ENCODE data around the gene GNAI1. TPM values are rescaled to one million over a fixed set of nuclear protein-coding genes. Genes with fewer than 3 reads are reported as not detected.
"Not testable (repeated sequence)": the region's sequence is repeated elsewhere in the genome, so short reads cannot be mapped to it uniquely, and the experiment has no call there.

The GNAI1 gene
- total RNA-seq, 1 experiment from 2014 or later = 26.4 TPM

DNA sequence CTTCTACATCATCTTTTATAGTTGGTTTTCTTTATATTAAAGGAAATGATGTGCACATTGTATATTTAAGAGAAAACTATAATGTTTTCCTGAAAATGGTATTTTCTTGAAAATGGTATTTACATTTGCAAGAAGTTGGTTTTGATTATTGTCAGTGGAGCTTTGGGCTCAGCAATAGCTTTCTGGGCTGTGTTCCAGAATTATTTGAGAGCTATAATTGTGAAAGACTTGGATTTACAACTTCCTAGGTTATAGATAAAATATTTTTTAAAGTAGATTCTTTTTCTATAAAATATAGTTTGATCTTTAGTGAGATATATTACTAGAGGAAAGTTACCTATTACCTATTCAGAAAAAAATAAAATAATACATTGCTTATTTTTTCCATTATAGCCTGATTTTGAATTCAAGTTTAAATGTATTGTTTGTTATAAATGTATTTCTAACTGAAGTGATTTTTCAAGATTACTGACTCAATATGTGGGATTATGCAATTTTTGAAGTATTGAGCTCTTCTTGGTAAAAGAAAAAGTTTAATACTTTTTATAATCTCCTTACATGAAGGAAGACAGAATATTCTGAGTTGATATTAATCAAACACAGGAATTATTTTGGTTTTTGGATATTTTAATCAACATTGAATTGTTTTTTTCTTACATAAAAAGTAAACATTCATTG, 20.2 kb downstream of the GNAI1 start:
- no peak for DNase-seq (ENCODE audit: extremely low read depth, low read depth)

GRCh38 chr7:80155374-80155773, 20.7 kb downstream of the GNAI1 start:
- DNase-seq (ENCODE audit: extremely low read depth, low read depth) = no peak

- not testable (repeated sequence) for DNase-seq (ENCODE audit: extremely low read depth, low read depth)
These were observed 23.1 kb downstream of the GNAI1 start for GRCh38 chr7:80157770-80158169.

- no peak for DNase-seq (ENCODE audit: extremely low read depth, low read depth)
These were observed 25.2 kb downstream of the GNAI1 start for GRCh38 chr7:80159802-80160201.

GRCh38 chr7:80161466-80161865, 26.8 kb downstream of the GNAI1 start:
- DNase-seq (ENCODE audit: extremely low read depth, low read depth) = no peak

GRCh38 chr7:80165177-80165576, 30.5 kb downstream of the GNAI1 start:
- DNase-seq (ENCODE audit: extremely low read depth, low read depth) = no peak

DNA sequence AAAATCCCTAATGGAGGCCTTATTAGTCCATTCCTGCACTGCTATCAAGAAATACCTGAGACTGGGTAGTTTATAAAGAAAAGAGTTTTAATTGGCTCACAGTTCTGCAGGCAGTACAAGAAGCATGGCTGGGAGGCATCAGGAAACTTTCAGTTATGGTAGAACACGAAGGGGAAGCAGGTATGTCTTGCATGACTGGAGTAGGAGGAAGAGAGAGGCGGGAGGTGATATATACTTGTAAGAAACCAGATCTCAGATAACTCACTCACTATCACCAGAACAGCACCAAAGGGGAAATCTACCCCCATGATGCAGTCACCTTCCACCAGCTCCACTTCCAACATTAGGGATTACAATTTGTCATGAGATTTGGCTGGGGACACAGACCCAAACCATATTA, 35.8 kb downstream of the GNAI1 start:
- no peak for DNase-seq (ENCODE audit: extremely low read depth, low read depth)

- no peak for DNase-seq (ENCODE audit: extremely low read depth, low read depth)
These were observed 37.8 kb downstream of the GNAI1 start for GRCh38 chr7:80172387-80172786.

DNA sequence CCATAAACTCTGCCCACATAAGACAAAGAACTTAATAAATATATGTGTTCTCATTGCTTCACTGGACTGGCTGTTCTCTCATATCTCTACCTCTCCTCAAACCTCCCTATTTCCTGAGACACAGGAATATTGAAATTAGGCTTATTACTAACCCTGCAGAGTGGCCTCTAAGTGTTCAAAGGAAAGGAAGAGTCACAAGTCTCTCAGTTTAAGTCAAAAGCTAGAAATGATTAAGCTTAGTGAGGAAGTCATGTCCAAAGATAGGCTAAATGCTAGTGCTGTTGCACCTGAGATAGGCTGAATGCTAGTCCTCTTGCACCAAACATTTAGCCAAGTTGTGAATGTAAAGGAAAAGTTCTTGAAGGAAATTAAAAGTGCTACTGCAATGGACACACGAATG, 41.1 kb downstream of the GNAI1 start:
- no peak for DNase-seq (ENCODE audit: extremely low read depth, low read depth)

GRCh38 chr7:80181411-80181810, 46.8 kb downstream of the GNAI1 start:
- DNase-seq (ENCODE audit: extremely low read depth, low read depth) = no peak

DNA sequence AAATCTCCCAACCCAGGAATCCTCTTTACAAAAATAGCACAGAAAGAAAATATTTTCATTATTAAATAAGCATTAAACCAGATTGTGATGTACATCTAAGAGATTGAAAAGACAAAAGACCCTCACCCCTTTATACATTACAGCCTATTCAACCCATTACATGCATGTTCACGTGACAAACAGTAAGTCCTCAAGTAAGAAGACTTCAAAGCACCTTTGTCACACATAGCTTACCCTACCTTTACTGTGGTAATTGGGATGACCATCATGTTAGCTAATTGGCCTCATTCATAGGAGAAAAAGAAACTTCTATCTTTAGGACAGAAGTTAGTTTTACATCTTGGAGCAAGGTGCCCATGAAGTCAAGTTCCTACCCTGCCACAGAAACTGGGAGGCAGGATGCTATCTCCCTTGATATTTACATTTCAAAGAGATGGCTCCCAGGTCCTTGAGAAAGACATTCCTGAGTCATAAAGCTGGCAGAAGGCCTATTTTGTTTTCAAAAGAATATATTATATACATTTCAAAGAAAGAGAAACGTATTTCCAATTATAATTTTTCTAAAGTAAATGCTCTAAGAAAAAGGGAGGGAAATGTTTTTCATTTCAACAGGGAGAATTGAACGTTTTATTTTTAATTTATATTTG, 48.1 kb downstream of the GNAI1 start:
- no peak for DNase-seq (ENCODE audit: extremely low read depth, low read depth)

GRCh38 chr7:80183351-80183750, 48.7 kb downstream of the GNAI1 start:
- no peak for DNase-seq (ENCODE audit: extremely low read depth, low read depth)

GRCh38 chr7:80183900-80184685, 49.5 kb downstream of the GNAI1 start:
- no peak for DNase-seq (ENCODE audit: extremely low read depth, low read depth)

DNA sequence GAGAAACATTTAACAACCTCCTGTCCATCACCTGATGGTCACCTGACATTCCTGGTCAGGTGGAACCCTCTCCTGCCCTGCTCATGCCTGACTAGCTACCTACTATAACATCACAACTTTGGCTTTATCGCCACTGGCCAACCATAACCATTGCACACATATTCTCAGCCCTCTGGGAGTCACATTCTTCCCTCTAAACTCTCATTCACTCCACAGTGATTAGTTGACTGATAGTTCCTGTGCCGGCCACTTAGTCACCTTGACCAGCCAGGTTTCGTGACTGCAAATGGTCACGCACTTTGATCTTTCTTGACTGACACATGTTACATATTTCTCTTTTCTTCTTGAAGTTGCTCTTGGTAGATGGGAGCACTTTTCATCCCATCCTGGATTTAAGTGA, 50.1 kb downstream of the GNAI1 start:
- no peak for DNase-seq (ENCODE audit: extremely low read depth, low read depth)

DNA sequence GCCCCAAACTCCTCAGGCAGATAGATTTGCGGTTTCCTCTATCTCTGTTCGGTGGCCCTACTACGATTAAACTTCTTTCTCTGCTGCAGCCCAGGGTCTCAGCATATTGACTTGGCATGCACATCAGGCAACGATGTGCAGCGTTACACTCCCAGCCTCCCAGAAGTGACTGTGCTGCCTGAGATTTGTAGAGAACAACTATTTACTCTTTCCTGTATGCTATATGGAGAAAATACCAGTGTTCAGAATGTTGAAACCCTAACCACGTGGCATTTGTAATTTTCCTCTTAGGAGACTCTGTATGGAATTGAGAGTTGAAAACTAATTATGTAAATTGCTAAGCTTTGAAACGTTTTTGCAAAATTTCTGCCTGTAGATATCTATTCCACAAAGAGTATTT, 50.9 kb downstream of the GNAI1 start:
- DNase-seq (ENCODE audit: extremely low read depth, low read depth) = no peak

DNA sequence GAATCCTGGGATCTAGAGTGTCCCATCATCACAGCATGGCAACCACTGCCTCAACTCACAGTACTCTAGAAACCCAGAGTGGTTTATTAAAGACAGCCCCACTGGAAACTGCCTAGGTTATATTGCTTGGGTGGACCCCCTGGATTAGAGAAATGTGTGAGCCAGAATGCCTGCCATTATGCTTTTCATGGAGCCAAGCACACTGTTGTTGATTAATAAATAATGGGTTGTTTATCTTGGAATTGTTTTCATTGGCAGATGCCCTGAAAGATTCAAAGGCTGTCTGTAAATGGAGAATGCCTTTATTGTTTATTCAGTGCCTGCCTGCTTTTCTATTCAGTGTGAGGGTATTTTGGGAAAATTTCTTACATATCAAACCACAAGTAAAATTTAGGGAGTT, 52.1 kb downstream of the GNAI1 start:
- no peak for DNase-seq (ENCODE audit: extremely low read depth, low read depth)

DNA sequence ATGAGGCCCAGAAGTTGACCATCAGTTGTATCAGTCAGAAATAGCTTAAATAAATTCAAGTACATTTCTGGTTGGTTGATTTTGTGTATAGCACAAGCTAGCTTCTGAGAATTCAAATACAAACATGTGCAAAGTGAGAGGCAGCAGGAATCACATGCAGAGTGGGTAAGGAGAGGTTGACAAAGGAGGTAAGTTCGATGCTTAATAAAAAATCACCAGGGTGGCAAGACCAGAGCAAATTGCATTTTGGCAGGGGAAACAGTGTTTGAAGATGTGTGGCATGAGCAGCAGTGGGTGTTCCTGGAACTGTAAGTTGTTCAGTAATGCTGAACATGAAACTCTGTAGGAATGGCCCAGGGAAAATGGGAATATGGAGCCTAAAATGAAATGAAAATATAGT, 52.6 kb downstream of the GNAI1 start:
- no peak for DNase-seq (ENCODE audit: extremely low read depth, low read depth)

- no peak for DNase-seq (ENCODE audit: extremely low read depth, low read depth)
These were observed 53.1 kb downstream of the GNAI1 start for GRCh38 chr7:80187727-80188126.

- no peak for DNase-seq (ENCODE audit: extremely low read depth, low read depth)
These were observed 55.0 kb downstream of the GNAI1 start for GRCh38 chr7:80189638-80190037.

- no peak for DNase-seq (ENCODE audit: extremely low read depth, low read depth)
These were observed 63.0 kb downstream of the GNAI1 start for GRCh38 chr7:80197627-80198026.

DNA sequence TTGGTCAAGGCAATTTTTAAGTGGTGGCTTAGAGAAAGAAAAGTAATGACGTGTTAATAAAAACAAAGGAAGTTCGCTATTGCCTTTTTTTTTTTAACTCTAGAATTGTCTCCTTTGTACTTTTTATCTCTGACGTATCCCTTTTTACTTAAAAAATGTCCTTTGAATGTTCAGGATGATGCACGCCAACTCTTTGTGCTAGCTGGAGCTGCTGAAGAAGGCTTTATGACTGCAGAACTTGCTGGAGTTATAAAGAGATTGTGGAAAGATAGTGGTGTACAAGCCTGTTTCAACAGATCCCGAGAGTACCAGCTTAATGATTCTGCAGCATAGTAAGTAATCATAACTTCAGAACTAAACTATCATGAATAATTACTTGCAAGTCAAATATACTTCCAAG, 64.4 kb downstream of the GNAI1 start:
- no peak for DNase-seq (ENCODE audit: extremely low read depth, low read depth)

DNA sequence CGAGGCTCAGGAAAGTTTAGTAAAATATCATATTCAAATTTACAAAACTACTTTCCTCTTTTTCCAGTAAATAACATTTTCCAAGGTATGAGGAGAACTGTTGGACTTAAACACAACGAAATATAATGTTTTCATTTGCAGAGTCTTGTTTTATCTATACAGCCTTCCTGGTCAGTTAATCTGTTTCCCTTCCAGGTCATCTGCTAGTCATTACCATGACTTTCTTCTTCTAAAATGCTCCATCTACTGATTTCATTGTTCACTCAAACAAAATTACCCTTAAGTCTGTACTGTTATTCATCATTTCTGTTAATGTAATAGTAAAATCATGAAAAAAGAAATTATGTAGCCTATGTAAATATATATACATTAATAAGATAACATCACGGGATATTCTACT, 69.8 kb downstream of the GNAI1 start:
- no peak for DNase-seq (ENCODE audit: extremely low read depth, low read depth)

Data from NCI-H460 (cell line).